ENCODE results near the gene PRPF8.

DNA sequence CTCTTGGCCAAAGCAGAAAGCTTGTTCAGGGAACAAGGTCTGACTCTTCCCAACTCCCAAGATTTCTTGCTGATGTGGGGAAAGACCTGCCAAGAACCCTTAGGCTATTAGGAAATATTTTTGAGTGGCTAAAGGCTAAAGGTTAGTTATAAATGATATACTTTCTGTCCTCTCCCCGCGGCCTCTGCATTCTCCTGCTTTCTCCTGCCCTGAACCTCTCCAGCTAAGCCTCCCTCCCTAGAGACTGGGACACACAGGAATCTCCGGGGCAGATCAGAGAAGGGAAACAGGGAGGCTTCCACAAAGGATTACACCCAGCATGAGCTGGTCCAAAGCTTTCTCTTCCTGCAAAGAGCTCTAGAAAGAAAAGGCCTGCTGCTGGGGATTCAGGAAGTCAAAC lies 58.3 kb downstream of the PRPF8 start:
- no peak for TF ChIP-seq CTCF (IDR thresholded peaks at IDR 0.05; ENCODE audit: borderline replicate concordance, extremely low read depth, low read length, poor library complexity, severe bottlenecking)
- no peak for TF ChIP-seq EZH2 (IDR thresholded peaks at IDR 0.05; ENCODE audit: borderline replicate concordance, low read depth, low read length, severe bottlenecking)

Measured in DND-41 (cell line).